DND-41 (cell line): ENCODE data around the gene ADAMTSL2.

ENCODE experiments used
- CTCF ChIP-seq: IDR thresholded peaks from 2 replicates; pipeline ENCODE4 v1.5.1; 2012; ENCODE audit warnings: borderline replicate concordance, low read length, moderate library complexity, mild to moderate bottlenecking; ENCODE audit not compliant: poor library complexity, severe bottlenecking; ENCODE audit errors: extremely low read depth
- EZH2 ChIP-seq: IDR thresholded peaks from 3 replicates; pipeline ENCODE4 v1.6.1; 2012; ENCODE audit warnings: borderline replicate concordance, low read depth, mild to moderate bottlenecking, moderate library complexity, low read length, inconsistent platforms; ENCODE audit not compliant: severe bottlenecking

- TF ChIP-seq CTCF (no peak), EZH2 (no peak)
Measured at GRCh38 chr9:133556354-133556753, 21.9 kb downstream of the ADAMTSL2 start.
